ENCODE data around the gene OR10C1.
"Not testable (repeated sequence)": the region's sequence is repeated elsewhere in the genome, so short reads cannot be mapped to it uniquely, and the experiment has no call there.

The OR10C1 gene, protein sequence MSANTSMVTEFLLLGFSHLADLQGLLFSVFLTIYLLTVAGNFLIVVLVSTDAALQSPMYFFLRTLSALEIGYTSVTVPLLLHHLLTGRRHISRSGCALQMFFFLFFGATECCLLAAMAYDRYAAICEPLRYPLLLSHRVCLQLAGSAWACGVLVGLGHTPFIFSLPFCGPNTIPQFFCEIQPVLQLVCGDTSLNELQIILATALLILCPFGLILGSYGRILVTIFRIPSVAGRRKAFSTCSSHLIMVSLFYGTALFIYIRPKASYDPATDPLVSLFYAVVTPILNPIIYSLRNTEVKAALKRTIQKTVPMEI

DNA sequence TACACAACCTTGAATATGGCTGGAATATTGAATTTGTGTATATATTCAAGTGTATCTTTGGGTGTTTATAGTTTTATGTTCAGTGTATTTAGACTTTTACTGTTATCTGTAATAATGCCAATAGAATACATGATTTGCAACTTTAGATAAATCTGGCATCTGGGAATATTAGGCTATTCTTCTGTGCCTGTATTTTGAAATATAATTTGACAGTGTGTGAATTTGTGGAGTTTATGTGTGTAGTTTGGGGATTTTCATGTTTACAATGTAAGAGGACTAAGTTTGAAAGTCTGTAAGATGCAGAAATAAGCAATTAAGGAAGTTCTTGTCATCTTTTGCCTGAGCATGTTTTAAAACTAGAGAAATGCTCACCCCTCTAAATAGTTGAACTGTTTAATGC, at the start of gene OR10C1:
TSS of gene OR10C1 (plus strand) at position 301 of the 400 bp plus-strand sequence. CDS start 710 bp downstream, outside the sequence.
- DNase-seq (ENCODE audit: low read depth in 2 of 2), result no peak

DNA sequence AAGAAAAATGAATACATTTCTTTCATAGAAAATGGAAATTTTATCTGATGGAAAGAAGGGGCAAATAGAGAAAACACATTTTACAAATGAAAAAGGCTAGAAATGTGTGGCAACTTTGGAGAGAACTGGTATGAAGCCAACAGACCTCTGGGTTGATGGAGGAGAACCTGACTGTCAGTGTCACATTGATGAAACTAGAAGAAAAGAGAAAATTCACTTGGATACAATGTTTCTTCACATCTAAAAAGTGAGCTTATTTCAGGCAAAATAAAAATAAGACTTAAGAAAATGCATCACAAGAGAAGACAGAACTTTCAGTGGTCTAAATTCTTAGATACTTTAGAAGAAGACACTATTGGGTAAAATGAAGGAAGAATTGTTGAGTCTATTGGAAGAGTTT, 43.8 kb upstream of the OR10C1 start, which contains the start of gene OR12D2:
TSS of gene OR12D2 (plus strand) at position 301 of the 400 bp plus-strand sequence. CDS start 1,069 bp downstream, outside the sequence.
- DNase-seq (ENCODE audit: low read depth in 2 of 2), result no peak

DNA sequence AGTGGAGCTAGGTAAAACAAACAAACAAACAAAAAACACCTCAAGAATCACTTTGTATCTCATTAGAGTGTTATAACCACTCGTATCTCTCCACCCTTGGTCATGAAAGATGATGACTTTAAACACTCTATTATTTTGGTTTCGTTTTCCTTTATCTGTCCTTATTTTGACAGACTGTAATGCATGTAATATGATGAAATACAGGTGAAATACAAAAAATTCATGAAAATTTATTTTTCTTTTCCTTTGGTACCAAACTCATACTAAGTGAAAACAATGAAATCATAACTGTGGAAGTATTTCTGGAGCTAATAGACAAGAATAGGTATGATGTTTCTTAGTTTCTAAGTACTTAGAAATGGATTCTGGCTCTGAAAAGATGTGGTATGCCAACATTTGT, 39.6 kb upstream of the OR10C1 start:
- no peak for DNase-seq (ENCODE audit: low read depth in 2 of 2)

DNA sequence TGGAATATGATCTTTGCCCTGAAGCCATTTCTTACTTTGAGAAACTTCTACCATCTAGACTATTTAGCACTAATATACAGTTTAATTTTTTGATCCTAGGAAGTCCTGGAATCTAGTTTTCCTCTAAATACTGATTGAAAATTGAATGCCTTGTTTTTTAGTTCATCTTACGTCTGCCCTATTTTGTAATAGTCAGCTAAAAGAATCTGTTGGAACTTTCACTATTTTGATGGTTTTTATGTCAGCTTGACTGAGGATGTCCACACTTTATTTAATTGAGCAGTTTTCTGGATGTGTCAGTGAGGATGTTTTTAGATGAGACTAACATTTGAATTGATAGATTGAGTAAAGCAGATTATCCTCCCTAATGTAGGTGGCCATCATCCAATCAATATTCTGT, 35.3 kb upstream of the OR10C1 start:
- no peak for DNase-seq (ENCODE audit: low read depth in 2 of 2)

DNA sequence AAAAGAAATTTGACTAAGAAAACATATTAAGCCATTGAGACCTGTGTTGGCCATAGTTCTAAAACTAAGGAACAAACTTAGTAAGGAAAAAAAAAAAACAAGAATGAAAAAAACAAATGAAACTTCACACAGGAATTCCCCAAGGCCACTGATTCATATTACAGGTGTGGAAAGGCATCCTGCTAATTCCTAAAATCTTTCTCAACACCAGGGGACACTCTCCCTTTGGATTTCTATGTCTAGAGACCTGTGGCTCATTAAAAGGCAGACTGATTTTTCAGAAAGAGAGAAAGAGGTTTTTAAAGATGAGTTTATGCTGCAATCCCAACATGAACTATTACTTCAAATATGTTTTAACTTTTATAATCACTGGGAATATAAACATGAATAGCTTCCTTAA, 24.5 kb upstream of the OR10C1 start, which contains the start of gene OR12D1:
TSS of gene OR12D1 (plus strand) at position 341 of the 400 bp plus-strand sequence.
- no peak for DNase-seq (ENCODE audit: low read depth in 2 of 2)

DNA sequence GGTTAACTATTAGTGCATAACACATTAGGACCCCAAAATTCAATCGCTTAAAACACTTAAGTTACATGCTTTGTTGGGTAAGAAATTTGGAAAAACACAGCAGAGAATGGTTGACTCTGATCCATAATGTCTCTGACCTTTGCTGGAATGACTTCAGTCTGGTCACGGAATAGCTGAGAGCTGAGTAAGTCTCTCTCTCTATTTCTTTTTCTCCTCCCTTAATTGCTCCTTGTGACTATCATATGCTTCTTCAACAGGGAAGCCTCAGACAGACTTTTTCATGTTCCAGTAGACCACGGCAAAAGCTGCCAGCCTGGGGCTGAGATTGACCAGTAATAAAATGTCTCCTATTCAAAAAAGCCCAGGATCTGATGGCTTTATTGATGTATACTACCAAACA, 19.6 kb upstream of the OR10C1 start:
- DNase-seq (ENCODE audit: low read depth in 2 of 2), result no peak

DNA sequence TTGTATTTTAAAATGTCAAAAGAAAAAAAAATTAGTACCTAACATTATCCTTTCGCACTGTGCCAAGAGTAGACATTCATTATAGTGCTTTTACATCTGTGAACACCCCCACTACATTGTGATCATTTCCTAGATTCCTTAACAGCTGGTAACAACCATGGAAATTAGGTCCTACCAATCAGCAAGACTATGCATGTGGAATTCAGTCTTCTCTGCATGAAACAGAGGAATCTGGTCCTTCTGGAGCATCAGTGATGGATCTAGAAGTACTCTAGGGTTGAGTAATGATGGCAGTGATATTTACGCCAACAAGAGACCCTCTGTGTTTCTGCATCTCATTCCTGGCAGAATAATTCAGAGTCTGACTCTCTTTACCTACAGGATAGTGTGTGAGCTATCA, 14.9 kb upstream of the OR10C1 start:
- DNase-seq (ENCODE audit: low read depth in 2 of 2), result no peak

DNA sequence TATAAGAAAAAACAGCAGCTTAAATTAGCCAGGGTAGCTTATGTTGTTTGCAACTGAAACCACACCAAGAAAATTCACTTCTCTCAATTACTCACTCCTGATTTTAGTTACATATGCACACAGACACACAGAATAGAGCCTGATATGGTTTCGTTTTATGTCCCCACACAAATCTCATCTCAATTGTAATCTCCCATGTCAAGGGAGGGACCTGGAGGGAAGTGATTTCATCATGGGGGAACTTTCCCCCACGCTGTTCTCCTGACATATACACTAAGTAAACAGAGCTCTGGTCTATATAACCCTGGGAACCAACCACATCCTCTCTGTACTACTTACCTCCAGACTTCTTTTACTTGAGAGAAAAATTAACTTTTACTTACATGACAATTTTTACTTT, 14.5 kb upstream of the OR10C1 start:
- no peak for DNase-seq (ENCODE audit: low read depth in 2 of 2)

DNA sequence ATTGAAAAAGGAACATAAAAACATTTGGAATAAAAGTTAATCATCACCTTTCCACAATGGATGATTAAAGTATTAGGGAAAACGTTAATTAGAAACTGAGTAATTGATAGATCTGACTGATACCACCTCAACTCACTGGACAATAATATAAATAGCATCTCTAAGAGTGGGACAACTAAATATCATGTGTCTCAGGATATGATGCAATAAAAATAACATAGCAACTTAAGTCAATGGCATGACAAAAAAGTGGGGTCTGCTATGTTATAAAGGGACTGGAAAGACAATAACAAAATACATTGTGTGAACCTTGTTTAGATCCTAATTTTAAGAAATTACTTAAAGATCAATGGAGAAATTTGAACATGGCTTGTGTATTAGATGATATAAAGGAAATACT, 14.0 kb upstream of the OR10C1 start:
- no peak for DNase-seq (ENCODE audit: low read depth in 2 of 2)

DNA sequence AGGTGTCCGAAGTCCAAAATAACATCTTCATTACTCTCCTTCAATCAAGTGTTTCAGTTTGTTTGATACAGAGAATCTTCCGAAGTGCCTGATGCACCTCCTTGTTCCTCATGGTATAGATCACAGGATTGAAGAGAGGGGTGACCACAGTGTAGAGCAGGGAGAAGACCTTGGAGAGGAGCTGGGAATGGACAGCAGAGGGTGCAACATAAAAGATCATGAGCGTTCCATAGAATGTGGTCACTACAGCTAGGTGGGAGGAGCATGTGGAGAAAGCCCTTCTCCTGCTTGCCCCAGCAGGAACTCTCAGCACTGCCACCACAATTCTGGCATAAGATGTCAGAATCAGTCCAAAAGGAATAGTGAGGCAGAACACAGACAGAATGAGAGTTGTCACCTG, 12.5 kb upstream of the OR10C1 start:
- DNase-seq (ENCODE audit: low read depth in 2 of 2), result no peak

DNA sequence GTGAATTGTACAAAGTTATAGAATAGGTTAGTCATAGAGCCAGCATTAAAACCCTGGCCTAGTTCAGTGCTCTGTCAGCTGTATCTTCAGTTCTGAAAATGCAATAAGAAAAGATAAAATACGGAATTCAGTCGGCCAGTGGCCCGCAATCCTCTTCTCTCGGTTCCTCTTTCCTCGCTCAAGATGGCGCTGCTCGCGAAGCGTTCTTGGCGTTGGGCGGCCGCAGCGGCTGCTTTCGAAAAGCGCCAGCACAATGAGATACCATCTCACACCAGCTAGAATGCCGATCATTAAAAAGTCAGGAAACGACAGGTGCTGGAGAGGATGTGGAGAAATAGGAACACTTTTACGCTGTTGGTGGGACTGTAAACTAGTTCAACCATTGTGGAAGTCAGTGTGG, 2.4 kb upstream of the OR10C1 start:
- not testable (repeated sequence) for DNase-seq (ENCODE audit: low read depth in 2 of 2)

DNA sequence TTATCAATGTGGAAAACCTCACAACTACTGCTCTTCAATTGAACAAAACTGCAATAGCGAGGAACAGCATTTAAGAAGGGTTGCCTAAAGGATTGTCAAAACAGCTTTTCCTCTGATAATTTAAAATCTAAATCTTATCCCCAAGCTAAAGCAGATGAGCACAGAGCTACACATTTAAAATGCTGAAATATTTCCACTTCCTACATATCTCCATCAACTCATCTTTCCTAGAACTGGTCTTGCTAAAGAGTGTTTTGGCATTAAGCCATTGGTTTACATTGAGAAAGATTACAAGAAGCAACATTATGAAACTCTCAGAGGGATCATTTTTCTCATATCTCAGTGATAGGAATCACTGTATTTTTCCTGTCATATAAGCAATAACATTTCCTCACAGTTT, 3.6 kb downstream of the OR10C1 start:
- DNase-seq (ENCODE audit: low read depth in 2 of 2), result no peak

DNA sequence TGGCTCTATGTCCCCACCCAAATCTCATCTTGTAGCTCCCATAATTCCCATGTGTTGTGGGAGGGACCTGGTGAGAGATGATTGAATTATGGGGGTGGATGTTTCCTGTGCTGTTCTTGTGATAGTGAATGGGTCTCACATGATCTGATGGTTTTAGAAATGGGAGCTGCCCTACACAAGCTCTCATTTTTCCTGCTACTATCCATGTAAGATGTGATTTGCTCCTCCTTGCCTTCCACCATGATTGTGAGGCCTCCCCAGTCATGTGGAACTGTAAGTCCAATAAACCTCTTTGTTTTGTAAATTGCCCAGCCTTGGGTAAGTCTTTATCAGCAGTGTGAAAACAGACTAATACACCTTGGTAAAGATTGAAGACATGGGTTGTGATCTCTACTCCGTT, 4.9 kb downstream of the OR10C1 start:
- DNase-seq (ENCODE audit: low read depth in 2 of 2), result not testable (repeated sequence)

DNA sequence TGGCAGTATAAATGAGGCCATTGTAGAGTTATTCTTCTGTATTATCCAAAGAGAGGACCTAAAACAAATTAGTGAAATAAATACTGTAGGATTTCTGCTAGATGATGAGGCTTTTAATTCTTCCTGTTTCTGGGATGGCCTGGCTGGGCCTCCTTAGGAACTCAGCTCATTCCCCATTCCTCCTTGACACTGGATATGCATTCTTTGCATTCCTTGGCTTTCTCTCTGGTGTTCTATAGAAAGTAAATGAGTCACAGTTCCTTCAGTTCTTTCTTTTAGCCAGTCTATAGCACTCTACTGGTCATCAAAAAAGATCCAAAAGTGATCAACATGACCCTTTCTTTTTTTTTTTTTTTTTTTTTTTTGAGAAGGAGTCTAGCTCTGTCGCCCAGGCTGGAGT, 8.6 kb downstream of the OR10C1 start:
- DNase-seq (ENCODE audit: low read depth in 2 of 2), result no peak

DNA sequence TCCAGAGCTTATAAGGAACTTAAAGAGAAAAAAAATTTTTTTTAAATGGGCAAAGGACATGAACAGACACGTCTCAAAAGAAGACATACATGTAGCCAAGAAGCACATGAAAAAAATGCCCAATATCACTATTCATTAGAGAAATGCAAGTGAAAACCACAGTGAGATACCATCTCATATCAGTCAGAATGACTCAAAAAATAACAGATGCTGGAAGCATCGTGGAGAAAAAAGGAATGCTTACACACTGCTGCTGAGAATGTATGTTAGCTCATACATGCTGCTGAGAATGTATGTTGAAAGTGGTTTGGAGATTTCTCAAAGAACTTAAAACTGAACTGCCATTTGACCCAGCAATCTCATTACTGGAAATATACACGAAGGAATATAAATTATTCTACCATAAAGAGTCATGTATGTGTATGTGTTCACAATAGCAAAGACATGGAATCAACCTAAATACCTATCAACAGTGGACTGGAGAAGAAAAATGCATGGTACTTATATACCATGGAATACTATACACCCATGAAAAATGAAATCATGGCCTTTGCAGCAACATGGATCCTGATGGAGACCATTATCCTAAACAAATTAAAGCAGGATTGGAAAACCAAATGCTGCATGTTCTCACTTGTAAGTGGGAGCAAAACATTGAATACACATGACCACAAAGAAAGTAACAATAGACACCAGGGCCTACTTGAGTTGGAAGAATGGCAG, 12.5 kb downstream of the OR10C1 start:
- no peak for DNase-seq (ENCODE audit: low read depth in 2 of 2)

DNA sequence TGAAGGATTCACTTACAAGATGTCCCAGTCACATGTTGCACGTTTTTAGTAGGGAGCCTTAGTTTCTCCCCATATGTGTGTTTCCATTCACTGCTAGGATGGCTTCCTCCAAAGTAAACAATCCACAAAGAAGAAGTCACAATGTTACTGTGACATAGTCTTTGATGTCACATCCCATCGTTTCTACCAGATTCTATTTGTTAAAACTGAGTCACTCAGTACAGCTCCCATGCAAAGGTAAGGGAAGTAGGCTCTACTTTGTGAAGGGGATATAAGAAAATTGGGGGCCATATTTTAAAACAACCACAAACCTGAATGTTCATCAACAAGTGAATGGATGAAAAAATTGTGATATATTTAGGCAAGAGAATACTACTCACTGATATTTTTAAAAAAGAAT, 17.9 kb downstream of the OR10C1 start, which contains the start of the genes OR11A1 and OR2H1:
TSS of gene OR11A1 (minus strand) at position 101 of the 400 bp plus-strand sequence. CDS start 29,430 bp downstream, outside the sequence.
TSS of gene OR2H1 (plus strand) at position 185 of the 400 bp plus-strand sequence. CDS start 4,615 bp downstream, outside the sequence.
- DNase-seq (ENCODE audit: low read depth in 2 of 2), result no peak

DNA sequence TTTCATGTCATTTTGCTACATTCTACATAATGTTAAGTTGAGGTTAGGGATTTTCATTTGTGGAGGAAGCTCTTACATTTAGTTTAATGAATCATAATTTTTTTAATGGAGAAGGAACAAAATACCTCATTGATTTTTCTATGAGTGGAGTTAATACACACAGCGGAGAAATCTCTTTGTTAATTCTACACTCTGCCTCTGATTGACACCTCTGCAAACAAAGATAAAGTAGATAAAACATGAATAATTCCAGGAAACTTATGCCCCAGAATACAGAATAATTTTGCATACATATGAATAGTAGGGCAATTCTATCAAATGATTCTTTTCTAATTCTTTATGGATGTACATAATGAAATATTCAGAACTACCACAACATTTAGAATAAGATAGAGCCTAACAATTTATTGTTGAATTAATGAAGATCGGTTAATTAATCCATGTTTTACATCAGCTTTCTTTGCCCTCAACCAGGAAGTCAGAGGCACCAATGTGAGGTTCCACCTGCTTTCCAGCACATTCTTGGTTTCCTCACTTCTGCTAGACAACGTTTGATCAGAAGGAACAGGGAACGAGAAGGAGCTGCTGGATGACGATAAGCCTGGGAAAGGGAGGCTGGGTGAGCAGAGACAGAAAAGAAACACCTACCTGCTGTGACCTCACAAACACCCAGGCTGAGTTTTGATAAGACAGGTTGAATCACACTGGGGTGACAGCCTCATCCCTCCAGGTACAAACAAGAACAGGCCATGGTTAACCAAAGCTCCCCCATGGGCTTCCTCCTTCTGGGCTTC, 22.1 kb downstream of the OR10C1 start:
- no peak for DNase-seq (ENCODE audit: low read depth in 2 of 2)

DNA sequence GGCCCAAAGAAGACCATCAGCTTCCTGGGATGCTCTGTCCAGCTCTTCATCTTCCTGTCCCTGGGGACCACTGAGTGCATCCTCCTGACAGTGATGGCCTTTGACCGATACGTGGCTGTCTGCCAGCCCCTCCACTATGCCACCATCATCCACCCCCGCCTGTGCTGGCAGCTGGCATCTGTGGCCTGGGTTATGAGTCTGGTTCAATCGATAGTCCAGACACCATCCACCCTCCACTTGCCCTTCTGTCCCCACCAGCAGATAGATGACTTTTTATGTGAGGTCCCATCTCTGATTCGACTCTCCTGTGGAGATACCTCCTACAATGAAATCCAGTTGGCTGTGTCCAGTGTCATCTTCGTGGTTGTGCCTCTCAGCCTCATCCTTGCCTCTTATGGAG, 22.9 kb downstream of the OR10C1 start:
- no peak for DNase-seq (ENCODE audit: low read depth in 2 of 2)

DNA sequence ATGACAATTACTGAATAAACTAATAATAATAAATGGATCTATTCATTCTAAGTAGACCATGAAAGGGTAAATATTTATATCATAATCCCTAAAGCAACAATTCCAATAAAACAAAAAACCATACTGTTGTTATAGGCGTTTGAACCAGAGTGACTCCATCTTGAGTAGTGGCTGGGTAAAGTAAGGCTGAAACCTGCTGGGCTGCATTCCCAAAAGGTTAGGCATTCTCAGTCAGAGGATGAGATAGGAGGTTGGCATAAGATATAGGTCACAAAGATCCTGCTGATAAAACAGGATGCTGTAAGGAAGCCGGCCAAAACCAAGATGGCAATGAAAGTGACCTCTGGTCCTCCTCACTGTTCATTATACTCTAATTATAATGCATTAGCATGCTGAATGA, 26.2 kb downstream of the OR10C1 start:
- DNase-seq (ENCODE audit: low read depth in 2 of 2), result no peak

DNA sequence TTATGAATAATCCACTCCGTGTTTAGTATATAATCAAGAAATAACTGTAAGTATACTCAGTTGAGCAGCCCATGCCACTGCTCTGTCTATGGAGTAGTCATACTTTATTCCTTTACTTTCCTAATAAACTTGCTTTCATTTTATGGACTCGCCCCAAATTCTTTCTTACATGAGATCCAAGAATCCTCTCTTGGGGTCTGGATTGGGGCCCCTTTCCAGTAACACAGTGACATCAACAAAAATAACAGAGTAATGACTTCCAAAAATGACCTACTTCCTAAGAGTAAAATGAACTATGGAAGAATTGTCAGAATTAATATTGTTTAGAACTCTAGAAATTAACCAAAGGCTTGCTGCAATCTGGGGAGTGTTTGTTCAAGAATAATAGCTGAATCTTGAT, 26.7 kb downstream of the OR10C1 start:
- DNase-seq (ENCODE audit: low read depth in 2 of 2), result no peak

DNA sequence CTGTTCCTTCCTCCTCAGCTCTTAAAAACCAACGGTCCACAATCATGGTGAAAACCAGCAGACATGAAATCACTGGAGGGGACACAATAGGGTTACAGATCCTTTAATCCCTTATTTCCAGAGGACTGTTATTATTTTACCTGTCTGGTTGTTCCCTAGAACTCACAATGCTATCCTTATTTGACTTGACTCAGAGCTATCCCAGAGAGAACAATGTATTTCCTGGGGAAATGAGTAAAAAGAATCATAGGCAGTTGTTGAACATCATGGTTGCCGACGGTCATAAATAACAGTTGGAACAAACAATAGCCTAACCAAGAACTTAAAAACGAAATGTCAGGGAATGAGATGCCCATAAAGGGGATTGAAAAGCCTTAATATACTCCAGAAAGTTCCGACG, 27.1 kb downstream of the OR10C1 start:
- DNase-seq (ENCODE audit: low read depth in 2 of 2), result no peak

DNA sequence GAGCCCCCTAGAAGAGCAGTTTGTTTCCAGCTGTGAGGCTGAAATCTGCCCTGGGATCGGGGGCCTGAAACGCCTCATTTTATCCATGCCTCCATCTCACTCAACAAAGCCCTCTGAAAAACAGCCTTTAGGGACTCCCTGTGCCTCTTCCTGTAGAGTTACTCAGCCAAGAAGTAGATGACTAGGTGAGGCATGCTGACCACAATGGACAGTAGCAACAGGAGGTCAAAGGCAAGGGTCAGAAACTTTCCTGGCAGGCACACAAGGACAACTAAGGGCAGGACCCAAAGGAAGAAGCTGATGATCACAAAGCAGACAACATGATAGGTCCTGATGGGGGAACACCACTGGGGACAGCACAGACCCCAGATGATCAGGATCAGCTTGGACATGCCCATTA, 35.9 kb downstream of the OR10C1 start:
- DNase-seq (ENCODE audit: low read depth in 2 of 2), result no peak
